ENCODE data around the gene GSTM1. TPM values are rescaled to one million over a fixed set of nuclear protein-coding genes. Genes with fewer than 3 reads are reported as not detected.

The GSTM1 gene
- total and polyA plus RNA-seq, 2 donors (not counting 3 experiments of a cell fraction or from before 2014, with no cell fraction given), result 35.5 TPM; not detected in 1

DNA sequence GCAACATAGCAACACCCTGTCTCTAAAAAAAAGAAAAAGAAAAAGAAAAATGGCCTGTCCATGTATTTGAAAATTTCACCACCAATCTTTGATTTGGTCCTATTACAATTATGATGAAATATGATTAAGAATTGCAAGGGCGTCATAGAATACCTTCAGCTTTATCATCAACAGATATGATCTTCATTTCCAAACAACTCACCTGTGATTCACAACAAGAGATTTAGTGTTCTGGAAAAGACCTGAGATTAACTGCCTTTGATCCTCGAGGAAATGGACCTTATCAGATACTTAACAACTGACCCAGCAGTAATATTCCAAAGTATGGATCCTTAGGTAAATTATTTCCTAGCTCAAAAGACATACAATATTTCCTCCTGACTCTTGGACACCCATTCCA is 35.2 kb upstream of the GSTM1 start:
- Histone ChIP-seq H3K27me3 (ENCODE audit: control insufficient read depth in 2 of 2, insufficient read depth in 2 of 2, low read length in 2 of 2) (peaks cover 16 to 23% of the 10 kb centered on the region in 2 experiments), H3K4me2 (ENCODE audit: insufficient read depth, low read length) (no peak overlapping the region), H3K4me1 (ENCODE audit: control insufficient read depth, extremely low read depth, insufficient read depth, low read length) (peaks cover 4% of the 10 kb centered on the region), H3K79me2 (ENCODE audit: control insufficient read depth, insufficient read depth, low read length) (no peaks in the 10 kb centered on the region), H3K36me3 (ENCODE audit: control insufficient read depth in 2 of 2, extremely low read depth in 1 of 2, insufficient read depth in 2 of 2, low read length in 2 of 2) (no peaks in the 10 kb centered on the region), H3K9me1 (replicated peaks; ENCODE audit: control insufficient read depth, extremely low read depth, insufficient read depth, low read length) (no peaks in the 10 kb centered on the region), H3K9ac (replicated peaks; ENCODE audit: extremely low read depth, insufficient read depth, low read length) (no peak overlapping the region), H4K20me1 (replicated peaks; ENCODE audit: control insufficient read depth, extremely low read depth, insufficient read depth, low read length) (no peaks in the 10 kb centered on the region), H2AFZ (ENCODE audit: low read depth, low read length) (no peak overlapping the region), H3K9me3 (replicated peaks; ENCODE audit: control insufficient read depth, insufficient read depth, low read length) (no peaks in the 10 kb centered on the region), H3K27ac (ENCODE audit: insufficient read depth, low read depth, low read length) (no peak overlapping the region), H3K4me3 (replicated peaks in 1 of 3; ENCODE audit: insufficient read depth in 1 of 3, low read depth in 1 of 3, low read length in 3 of 3) (no peak overlapping the region)
- ChIA-PET POLR2A (no interaction called here), CTCF (interaction anchor here (1.0 to 5.6 kb wide), 10 partner anchors 13 to 332 kb away, joined by 3 to 144 read pairs (median 16); partner anchors contain the start of genes AHCYL1 and GSTM1)
- DNase-seq (ENCODE audit: low read depth, low spot score) (no peak), FAIRE-seq (no peak)
- no TSS peak for BruUV-seq (replicated peaks)
- intact Hi-C loops (cut with micrococcal nuclease) (no loop called here), dilution Hi-C loops (cut with MboI; ENCODE audit: extremely low pct_ligation_motif_present, low sequenced_read_pairs) (no loop called here)
- no peak for TF ChIP-seq POLR2AphosphoS5 (IDR thresholded peaks at IDR 0.05; ENCODE audit: insufficient read depth, low read depth, low read length)
- no peak for TF ChIP-seq EZH2 (IDR thresholded peaks at IDR 0.05; ENCODE audit: borderline replicate concordance, low read depth, low read length, severe bottlenecking)
- TF ChIP-seq GATA2 (IDR thresholded peaks at IDR 0.05; ENCODE audit: insufficient read depth, insufficient read length, low read depth, low read length), result no peak

DNA sequence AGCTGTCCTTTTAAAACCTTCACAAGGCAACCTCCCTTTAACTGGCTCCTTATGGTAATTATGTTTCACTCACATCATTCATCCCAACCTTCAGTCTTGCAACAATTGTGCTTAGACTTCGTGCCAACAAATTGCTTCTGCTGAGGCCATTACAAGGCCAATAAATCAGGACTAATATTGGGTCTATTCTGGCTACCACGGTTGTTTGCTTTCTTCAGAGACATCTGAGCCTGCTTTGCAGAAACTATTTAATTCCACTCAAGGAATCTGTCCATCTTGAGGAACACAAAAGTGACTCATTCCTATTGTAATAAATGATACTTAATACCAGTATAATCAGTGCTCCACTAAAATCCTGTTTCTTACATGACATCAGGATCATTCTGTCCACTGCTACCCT is 34.3 kb upstream of the GSTM1 start:
- Histone ChIP-seq H3K27ac (ENCODE audit: insufficient read depth, low read depth, low read length) (no peak overlapping the region), H3K9me1 (replicated peaks; ENCODE audit: control insufficient read depth, extremely low read depth, insufficient read depth, low read length) (no peaks in the 10 kb centered on the region), H3K9me3 (replicated peaks; ENCODE audit: control insufficient read depth, insufficient read depth, low read length) (no peaks in the 10 kb centered on the region), H3K4me1 (ENCODE audit: control insufficient read depth, extremely low read depth, insufficient read depth, low read length) (peaks cover 4% of the 10 kb centered on the region), H3K27me3 (ENCODE audit: control insufficient read depth in 2 of 2, insufficient read depth in 2 of 2, low read length in 2 of 2) (peaks cover 16 to 23% of the 10 kb centered on the region in 2 experiments), H4K20me1 (replicated peaks; ENCODE audit: control insufficient read depth, extremely low read depth, insufficient read depth, low read length) (no peaks in the 10 kb centered on the region), H3K4me3 (replicated peaks in 1 of 3; ENCODE audit: insufficient read depth in 1 of 3, low read depth in 1 of 3, low read length in 3 of 3) (no peak overlapping the region), H3K36me3 (ENCODE audit: control insufficient read depth in 2 of 2, extremely low read depth in 1 of 2, insufficient read depth in 2 of 2, low read length in 2 of 2) (no peaks in the 10 kb centered on the region), H3K79me2 (ENCODE audit: control insufficient read depth, insufficient read depth, low read length) (no peaks in the 10 kb centered on the region), H2AFZ (ENCODE audit: low read depth, low read length) (no peak overlapping the region), H3K4me2 (ENCODE audit: insufficient read depth, low read length) (no peak overlapping the region), H3K9ac (replicated peaks; ENCODE audit: extremely low read depth, insufficient read depth, low read length) (no peak overlapping the region)
- intact Hi-C loops (cut with micrococcal nuclease), result no loop called here
- CTCF ChIA-PET, result interaction anchor here (1.0 to 5.6 kb wide), 6 partner anchors 14 to 331 kb away, joined by 3 to 144 read pairs (median 54); partner anchors contain the start of genes AHCYL1 and GSTM1
- no peak for DNase-seq (ENCODE audit: low read depth, low spot score)
- dilution Hi-C loops (cut with MboI; ENCODE audit: extremely low pct_ligation_motif_present, low sequenced_read_pairs), result no loop called here
- POLR2A ChIA-PET, result no interaction called here
- TF ChIP-seq POLR2AphosphoS5 (IDR thresholded peaks at IDR 0.05; ENCODE audit: insufficient read depth, low read depth, low read length), result no peak
- no peak for TF ChIP-seq GATA2 (IDR thresholded peaks at IDR 0.05; ENCODE audit: insufficient read depth, insufficient read length, low read depth, low read length)
- no peak for TF ChIP-seq FOS (IDR thresholded peaks at IDR 0.05; ENCODE audit: borderline replicate concordance, insufficient read depth, low read length)
- TF ChIP-seq MYC (IDR thresholded peaks at IDR 0.05; ENCODE audit: low read depth, low read length), result no peak
- no peak for TF ChIP-seq POLR2A (IDR thresholded peaks at IDR 0.05; ENCODE audit: low read depth, low read length)
- TF ChIP-seq, protein P1, sequence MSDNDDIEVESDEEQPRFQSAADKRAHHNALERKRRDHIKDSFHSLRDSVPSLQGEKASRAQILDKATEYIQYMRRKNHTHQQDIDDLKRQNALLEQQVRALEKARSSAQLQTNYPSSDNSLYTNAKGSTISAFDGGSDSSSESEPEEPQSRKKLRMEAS (IDR thresholded peaks at IDR 0.05; ENCODE audit: insufficient read depth, insufficient read length), result no peak
- TF ChIP-seq, protein P2, sequence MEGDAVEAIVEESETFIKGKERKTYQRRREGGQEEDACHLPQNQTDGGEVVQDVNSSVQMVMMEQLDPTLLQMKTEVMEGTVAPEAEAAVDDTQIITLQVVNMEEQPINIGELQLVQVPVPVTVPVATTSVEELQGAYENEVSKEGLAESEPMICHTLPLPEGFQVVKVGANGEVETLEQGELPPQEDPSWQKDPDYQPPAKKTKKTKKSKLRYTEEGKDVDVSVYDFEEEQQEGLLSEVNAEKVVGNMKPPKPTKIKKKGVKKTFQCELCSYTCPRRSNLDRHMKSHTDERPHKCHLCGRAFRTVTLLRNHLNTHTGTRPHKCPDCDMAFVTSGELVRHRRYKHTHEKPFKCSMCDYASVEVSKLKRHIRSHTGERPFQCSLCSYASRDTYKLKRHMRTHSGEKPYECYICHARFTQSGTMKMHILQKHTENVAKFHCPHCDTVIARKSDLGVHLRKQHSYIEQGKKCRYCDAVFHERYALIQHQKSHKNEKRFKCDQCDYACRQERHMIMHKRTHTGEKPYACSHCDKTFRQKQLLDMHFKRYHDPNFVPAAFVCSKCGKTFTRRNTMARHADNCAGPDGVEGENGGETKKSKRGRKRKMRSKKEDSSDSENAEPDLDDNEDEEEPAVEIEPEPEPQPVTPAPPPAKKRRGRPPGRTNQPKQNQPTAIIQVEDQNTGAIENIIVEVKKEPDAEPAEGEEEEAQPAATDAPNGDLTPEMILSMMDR (IDR thresholded peaks at IDR 0.05; ENCODE audit: extremely low read depth in 1 of 2, insufficient read depth in 1 of 2, low read depth in 1 of 2, low read length in 2 of 2), result no peak
- no peak for TF ChIP-seq EZH2 (IDR thresholded peaks at IDR 0.05; ENCODE audit: borderline replicate concordance, low read depth, low read length, severe bottlenecking)
- TF ChIP-seq JUN (IDR thresholded peaks at IDR 0.05; ENCODE audit: borderline replicate concordance, insufficient read depth, insufficient read length, low read depth), result no peak
- FAIRE-seq, result no peak
- no TSS peak for BruUV-seq (replicated peaks)

All from endothelial cell of umbilical vein (primary cell).